CD4-positive, alpha-beta memory T cell (primary cell): ENCODE results near the gene PEX3. TPM values are rescaled to one million over a fixed set of nuclear protein-coding genes. Genes with fewer than 3 reads are reported as not detected.

ENCODE experiments used
- CTCF ChIA-PET: fragments of 350-600 bp; sonication (Branson Sonifier 250); formaldehyde crosslinking; loops from one replicate; lab custom pipeline; 2021; ENCODE audit warnings: inconsistent platforms; ENCODE audit not compliant: partially characterized antibody; lab: Charles Lee
- POLR2A ChIA-PET: fragments of 350-600 bp; sonication (Branson Sonifier 250); formaldehyde crosslinking; loops from one replicate; lab custom pipeline; 2021; ENCODE audit not compliant: partially characterized antibody; lab: Charles Lee
- DNase-seq, 5 donors: peaks; one replicate each; pipeline versions ENCODE4 v3.0.0 to v3.0.0-alpha.2; 2020 to 2022; ENCODE audit warnings: mixed read lengths in 1 of 5
- H3K27ac ChIP-seq: one replicate; pipeline ENCODE4 v1.7.0; 2013; ENCODE audit warnings: low read depth, low read length
- H3K27me3 ChIP-seq: 2 replicates; pipeline ENCODE4 v1.7.0; 2013; ENCODE audit warnings: mild to moderate bottlenecking, low read length, moderate library complexity; ENCODE audit not compliant: insufficient read depth
- H3K36me3 ChIP-seq: 2 replicates; pipeline ENCODE4 v1.7.0; 2013; ENCODE audit warnings: mild to moderate bottlenecking, low read length, moderate library complexity; ENCODE audit not compliant: insufficient read depth
- H3K4me1 ChIP-seq: 2 replicates; pipeline ENCODE4 v1.7.0; 2013; ENCODE audit warnings: mild to moderate bottlenecking, low read length, moderate library complexity; ENCODE audit not compliant: insufficient read depth
- H3K4me3 ChIP-seq, 2 donors: one replicate each; pipeline ENCODE4 v1.7.0; 2013; ENCODE audit warnings: low read length in 2 of 2, mild to moderate bottlenecking in 1 of 2
- H3K9me3 ChIP-seq, 2 donors: one replicate each; pipeline ENCODE4 v1.7.0; 2013; ENCODE audit warnings: low read length in 2 of 2, control low read depth in 1 of 2; ENCODE audit not compliant: control insufficient read depth in 1 of 2
- H3K27ac Mint-ChIP-seq, 7 donors: one replicate each; pipeline ENCODE4 v1.8.0; 2020 to 2021; ENCODE audit warnings: mixed read lengths in 7 of 7, mild to moderate bottlenecking in 6 of 7, inconsistent platforms in 3 of 7, moderate library complexity in 3 of 7
- H3K27me3 Mint-ChIP-seq, 2 donors: one replicate each; pipeline ENCODE4 v1.8.0; 2020 to 2021; ENCODE audit warnings: mixed read lengths in 2 of 2
- H3K36me3 Mint-ChIP-seq, 2 donors: one replicate each; pipeline ENCODE4 v1.8.0; 2020 to 2021; ENCODE audit warnings: mixed read lengths in 2 of 2, inconsistent platforms in 1 of 2, mild to moderate bottlenecking in 1 of 2
- H3K4me1 Mint-ChIP-seq, 4 donors: one replicate each; pipeline ENCODE4 v1.8.0; 2020 to 2021; ENCODE audit warnings: mixed read lengths in 4 of 4, mild to moderate bottlenecking in 1 of 4
- H3K4me3 Mint-ChIP-seq, 8 donors: one replicate each; pipeline ENCODE4 v1.8.0; 2020 to 2021; ENCODE audit warnings: mixed read lengths in 8 of 8, mild to moderate bottlenecking in 7 of 8, moderate library complexity in 6 of 8, inconsistent platforms in 3 of 8
- H3K9me3 Mint-ChIP-seq, 8 donors: one replicate each; pipeline ENCODE4 v1.8.0; 2020 to 2021; ENCODE audit warnings: mixed read lengths in 8 of 8, mild to moderate bottlenecking in 5 of 8, inconsistent platforms in 3 of 8, moderate library complexity in 1 of 8
- intact Hi-C: fragments of 100-400 bp; cut with micrococcal nuclease; formaldehyde crosslinking; loops from one replicate; pipeline ENCODE4 v1.15.1; 2023
- polyA plus RNA-seq, 2 donors: library from polyadenylated mRNA; unstranded; fragments of 300-500 nt; fragmentation: Illumina TruSeq; gene quantifications; one replicate each; pipeline ENCODE4 v1.2.3, GENCODE V29; 2021
- total RNA-seq, 2 experiments: library from RNA; stranded (reverse); gene quantifications; one replicate each; pipeline ENCODE4 v1.2.3, GENCODE V29; 2021

Gene PEX3, protein sequence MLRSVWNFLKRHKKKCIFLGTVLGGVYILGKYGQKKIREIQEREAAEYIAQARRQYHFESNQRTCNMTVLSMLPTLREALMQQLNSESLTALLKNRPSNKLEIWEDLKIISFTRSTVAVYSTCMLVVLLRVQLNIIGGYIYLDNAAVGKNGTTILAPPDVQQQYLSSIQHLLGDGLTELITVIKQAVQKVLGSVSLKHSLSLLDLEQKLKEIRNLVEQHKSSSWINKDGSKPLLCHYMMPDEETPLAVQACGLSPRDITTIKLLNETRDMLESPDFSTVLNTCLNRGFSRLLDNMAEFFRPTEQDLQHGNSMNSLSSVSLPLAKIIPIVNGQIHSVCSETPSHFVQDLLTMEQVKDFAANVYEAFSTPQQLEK
- total RNA-seq (10 to 100 TPM; 20.8 to 23.5 TPM), polyA plus RNA-seq (10 to 100 TPM; 23.0 to 26.2 TPM)

- Histone ChIP-seq H3K4me3 (peak within 1 kb of the TSS; percentile 95 to 99), H3K9me3 (no peaks in the 10 kb centered on the region), H3K27me3 (no peaks in the 10 kb centered on the region), H3K4me1 (peaks cover 28% of the 10 kb centered on the region), H3K36me3 (no peaks in the 10 kb centered on the region), H3K27ac (peak within 1 kb of the TSS; percentile 67)
- DNase-seq = peak; percentile 94 to 95 (median 94)
- intact Hi-C loops = loop anchor here (1.0 to 2.0 kb wide), 6 partner anchors 60 to 1303 kb away; partner anchors contain the start of genes FUCA2, LTV1, NMBR and SF3B5
- Mint-ChIP-seq H3K27me3 (no peaks in the 10 kb centered on the region), H3K9me3 (peaks cover 0 to 1% (median 0%) of the 10 kb centered on the region in 8 donors), H3K36me3 (peaks cover 10 to 17% of the 10 kb centered on the region in 2 donors), H3K4me1 (peaks cover 25 to 49% (median 36%) of the 10 kb centered on the region in 4 donors), H3K4me3 (peak within 1 kb of the TSS; percentile 94 to 100 (median 98)), H3K27ac (peak within 1 kb of the TSS; percentile 86 to 99 (median 97))
- ChIA-PET CTCF (interaction anchor here (1.3 to 2.1 kb wide), 5 partner anchors 23 to 1303 kb away, joined by 3 to 9 read pairs (median 6); partner anchors contain the start of gene FUCA2), POLR2A (interaction anchor here (0.7 to 2.3 kb wide), 25 partner anchors 8 to 1303 kb away, joined by 3 to 21 read pairs (median 4); partner anchors contain the start of genes FUCA2, LTV1, NMBR and SF3B5)
These were observed at the start of gene PEX3, which contains the start of gene ADAT2 for GRCh38 chr6:143450453-143451371. Gene PEX3 (plus strand): TSS chr6:143450805. CDS start chr6:143451043, 238 bp downstream. Gene ADAT2 (minus strand): TSS chr6:143450695. CDS start chr6:143450658, 37 bp downstream.

DNA sequence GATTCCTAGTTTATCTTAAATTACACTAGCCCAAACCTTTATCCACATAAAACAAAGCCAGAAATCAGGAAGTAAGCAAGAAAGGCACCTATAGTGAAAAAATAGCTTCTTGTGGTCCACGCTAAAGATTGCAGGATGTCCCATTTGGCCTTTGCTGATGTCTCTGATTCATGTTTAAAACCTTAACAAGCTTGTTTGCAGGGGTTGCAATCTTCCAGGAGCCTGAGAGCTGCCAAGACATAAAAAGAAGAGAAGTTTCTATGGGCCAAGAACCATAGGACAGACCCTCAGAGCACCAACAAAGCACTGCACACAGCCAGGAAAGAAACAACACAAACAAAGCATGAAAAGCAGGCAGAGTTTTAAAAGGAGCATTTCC, 49.5 kb upstream of the PEX3 start:
- peak overlapping the region in 5 of 8 donors; percentile 21 to 54 (median 40) for H3K4me3 Mint-ChIP-seq
- Histone ChIP-seq H3K27ac (no peak overlapping the region), H3K4me3 (no peak overlapping the region), H3K36me3 (no peaks in the 10 kb centered on the region), H3K27me3 (no peaks in the 10 kb centered on the region), H3K9me3 (no peaks in the 10 kb centered on the region), H3K4me1 (peaks cover 26% of the 10 kb centered on the region)
- POLR2A ChIA-PET = interaction anchor here (1.1 to 1.2 kb wide), 2 partner anchors 27 to 49 kb away, joined by 3 read pairs; partner anchors contain the start of genes ADAT2 and PEX3
- intact Hi-C loops = no loop called here
- no peaks in the 10 kb centered on the region for H3K36me3 Mint-ChIP-seq
- CTCF ChIA-PET = interaction anchor here (1.2 kb wide), 2 partner anchors 16 to 25 kb away, joined by 3 read pairs; no protein-coding TSS in a partner anchor
- H3K27ac Mint-ChIP-seq = peak overlapping the region in 5 of 7 donors; percentile 12 to 83 (median 59)
- H3K9me3 Mint-ChIP-seq = no peaks in the 10 kb centered on the region
- peaks cover 24 to 55% (median 40%) of the 10 kb centered on the region in 4 donors for H3K4me1 Mint-ChIP-seq
- H3K27me3 Mint-ChIP-seq = no peaks in the 10 kb centered on the region
- no peak for DNase-seq

GRCh38 chr6:143401636-143402370, 48.8 kb upstream of the PEX3 start:
- H3K4me3 Mint-ChIP-seq = no peak overlapping the region
- ChIA-PET POLR2A (interaction anchor here (1.2 kb wide), 1 partner anchor 49 kb away, joined by 3 read pairs; the partner anchor contains the start of genes ADAT2 and PEX3), CTCF (no interaction called here)
- peaks cover 0 to 2% of the 10 kb centered on the region in 2 donors for H3K27me3 Mint-ChIP-seq
- no peak overlapping the region for H3K27ac ChIP-seq
- no peaks in the 10 kb centered on the region for H3K27me3 ChIP-seq
- H3K36me3 ChIP-seq = no peaks in the 10 kb centered on the region
- no peak for DNase-seq
- H3K4me1 ChIP-seq = peaks cover 22% of the 10 kb centered on the region
- peaks cover 21 to 49% (median 34%) of the 10 kb centered on the region in 4 donors for H3K4me1 Mint-ChIP-seq
- no peak overlapping the region for H3K4me3 ChIP-seq
- intact Hi-C loops = no loop called here
- H3K27ac Mint-ChIP-seq = no peak overlapping the region
- H3K36me3 Mint-ChIP-seq = no peaks in the 10 kb centered on the region
- no peaks in the 10 kb centered on the region for H3K9me3 ChIP-seq
- no peaks in the 10 kb centered on the region for H3K9me3 Mint-ChIP-seq

- H3K4me1 ChIP-seq = peaks cover 18% of the 10 kb centered on the region
- H3K36me3 Mint-ChIP-seq = no peaks in the 10 kb centered on the region
- H3K4me3 ChIP-seq = no peak overlapping the region
- no peaks in the 10 kb centered on the region for H3K9me3 Mint-ChIP-seq
- peaks cover 20 to 38% (median 26%) of the 10 kb centered on the region in 4 donors for H3K4me1 Mint-ChIP-seq
- H3K36me3 ChIP-seq = no peaks in the 10 kb centered on the region
- POLR2A ChIA-PET = no interaction called here
- no peaks in the 10 kb centered on the region for H3K9me3 ChIP-seq
- H3K27me3 ChIP-seq = no peaks in the 10 kb centered on the region
- no peak overlapping the region for H3K27ac Mint-ChIP-seq
- H3K27ac ChIP-seq = no peak overlapping the region
- H3K4me3 Mint-ChIP-seq = no peak overlapping the region
- CTCF ChIA-PET = no interaction called here
- DNase-seq = no peak
- H3K27me3 Mint-ChIP-seq = peaks cover 0 to 2% of the 10 kb centered on the region in 2 donors
- intact Hi-C loops = no loop called here
These were observed 47.8 kb upstream of the PEX3 start for GRCh38 chr6:143402721-143403336.

- Mint-ChIP-seq H3K9me3 (peaks cover 0 to 4% (median 0%) of the 10 kb centered on the region in 8 donors), H3K4me1 (peaks cover 7 to 13% (median 11%) of the 10 kb centered on the region in 4 donors), H3K4me3 (no peak overlapping the region), H3K36me3 (no peaks in the 10 kb centered on the region), H3K27ac (no peak overlapping the region), H3K27me3 (peaks cover 0 to 2% of the 10 kb centered on the region in 2 donors)
- ChIA-PET CTCF (no interaction called here), POLR2A (no interaction called here)
- intact Hi-C loops = no loop called here
- Histone ChIP-seq H3K4me3 (no peak overlapping the region), H3K9me3 (no peaks in the 10 kb centered on the region), H3K4me1 (peaks cover 10% of the 10 kb centered on the region), H3K36me3 (no peaks in the 10 kb centered on the region), H3K27ac (no peak overlapping the region), H3K27me3 (no peaks in the 10 kb centered on the region)
- DNase-seq = no peak
These were observed 45.0 kb upstream of the PEX3 start for GRCh38 chr6:143405373-143406154.

- Histone ChIP-seq H3K27ac (no peak overlapping the region), H3K4me3 (no peak overlapping the region), H3K36me3 (no peaks in the 10 kb centered on the region), H3K9me3 (no peaks in the 10 kb centered on the region), H3K27me3 (no peaks in the 10 kb centered on the region), H3K4me1 (no peaks in the 10 kb centered on the region)
- ChIA-PET POLR2A (no interaction called here), CTCF (no interaction called here)
- Mint-ChIP-seq H3K4me3 (no peak overlapping the region), H3K9me3 (peaks cover 0 to 4% (median 0%) of the 10 kb centered on the region in 8 donors), H3K27me3 (peaks cover 0 to 2% of the 10 kb centered on the region in 2 donors), H3K36me3 (no peaks in the 10 kb centered on the region), H3K4me1 (peaks cover 0 to 2% (median 2%) of the 10 kb centered on the region in 4 donors), H3K27ac (no peak overlapping the region)
- DNase-seq = no peak
- intact Hi-C loops = no loop called here
These were observed 43.9 kb upstream of the PEX3 start for GRCh38 chr6:143406673-143407072.
